ENCODE results near the gene ADAMTS9.
A peak's percentile ranks its signal among the peaks of the same experiment; 100 is the strongest.

ADAMTS9 gene

GRCh38 chr3:64687086-64687780 lies 567 bp downstream of the ADAMTS9 start:
- no peak for TF ChIP-seq CTCF (IDR thresholded peaks at IDR 0.05; ENCODE audit: insufficient read depth, low read length, missing control alignments)
- H3K4me3 ChIP-seq (ENCODE audit: low read depth, low read length) = peak overlapping the region; percentile 65
- ChIA-PET POLR2A (no interaction called here), CTCF (no interaction called here)
- DNase-seq (ENCODE audit: low read depth, low spot score) = no peak

- no peak for TF ChIP-seq CTCF (IDR thresholded peaks at IDR 0.05; ENCODE audit: insufficient read depth, low read length, missing control alignments)
- POLR2A ChIA-PET = no interaction called here
- CTCF ChIA-PET = no interaction called here
- H3K4me3 ChIP-seq (ENCODE audit: low read depth, low read length) = peak overlapping the region; percentile 65
- DNase-seq (ENCODE audit: low read depth, low spot score) = no peak
Observed at GRCh38 chr3:64686446-64686908, 1.3 kb downstream of the ADAMTS9 start.

GRCh38 chr3:64685800-64686445 lies 1.9 kb downstream of the ADAMTS9 start:
- H3K4me3 ChIP-seq (ENCODE audit: low read depth, low read length) = peak overlapping the region; percentile 65
- CTCF ChIA-PET = no interaction called here
- DNase-seq (ENCODE audit: low read depth, low spot score) = no peak
- POLR2A ChIA-PET = no interaction called here
- TF ChIP-seq CTCF (IDR thresholded peaks at IDR 0.05; ENCODE audit: insufficient read depth, low read length, missing control alignments) = peak; percentile 34

- DNase-seq (ENCODE audit: low read depth, low spot score) = no peak
- ChIA-PET CTCF (no interaction called here), POLR2A (no interaction called here)
- H3K4me3 ChIP-seq (ENCODE audit: low read depth, low read length) = peak overlapping the region; percentile 65
- no peak for TF ChIP-seq CTCF (IDR thresholded peaks at IDR 0.05; ENCODE audit: insufficient read depth, low read length, missing control alignments)
Observed at GRCh38 chr3:64685331-64685799, 2.4 kb downstream of the ADAMTS9 start.

GRCh38 chr3:64684715-64685261 lies 3.0 kb downstream of the ADAMTS9 start:
- H3K4me3 ChIP-seq (ENCODE audit: low read depth, low read length) = peak overlapping the region; percentile 65
- DNase-seq (ENCODE audit: low read depth, low spot score) = no peak
- CTCF ChIA-PET = interaction anchor here (0.6 kb wide), 1 partner anchor 11 kb away, joined by 3 read pairs; no protein-coding TSS in a partner anchor
- POLR2A ChIA-PET = no interaction called here
- TF ChIP-seq CTCF (IDR thresholded peaks at IDR 0.05; ENCODE audit: insufficient read depth, low read length, missing control alignments) = no peak

GRCh38 chr3:64681827-64682226 lies 6.0 kb downstream of the ADAMTS9 start:
- TF ChIP-seq CTCF (IDR thresholded peaks at IDR 0.05; ENCODE audit: insufficient read depth, low read length, missing control alignments) = no peak
- CTCF ChIA-PET = no interaction called here

More at GRCh38 chr3:64681827-64682226, 6.0 kb downstream of the ADAMTS9 start:
- POLR2A ChIA-PET = no interaction called here
- no peak for DNase-seq (ENCODE audit: low read depth, low spot score)
- H3K4me3 ChIP-seq (ENCODE audit: low read depth, low read length) = no peak overlapping the region

All from AG04449 (cell line).